ENCODE data around the gene PFKFB3. TPM values are rescaled to one million over a fixed set of nuclear protein-coding genes. Genes with fewer than 3 reads are reported as not detected.
"Not testable (repeated sequence)": the region's sequence is repeated elsewhere in the genome, so short reads cannot be mapped to it uniquely, and the experiment has no call there.

Gene PFKFB3
- polyA plus RNA-seq, 3 donors, result 25.3 to 63.3 (median 31.4) TPM

- DNase-seq (ENCODE audit: extremely low read depth in 1 of 11, low read depth in 9 of 11, low spot score in 4 of 11), result no peak
Observed at GRCh38 chr10:6174201-6174874, 28.4 kb upstream of the PFKFB3 start.

- no peak for DNase-seq (ENCODE audit: extremely low read depth in 1 of 11, low read depth in 9 of 11, low spot score in 4 of 11)
Observed at GRCh38 chr10:6175329-6176055, 27.2 kb upstream of the PFKFB3 start.

GRCh38 chr10:6176691-6177231 is 26.0 kb upstream of the PFKFB3 start:
- no peak for DNase-seq (ENCODE audit: extremely low read depth in 1 of 11, low read depth in 9 of 11, low spot score in 4 of 11)

- DNase-seq (ENCODE audit: extremely low read depth in 1 of 11, low read depth in 9 of 11, low spot score in 4 of 11), result no peak
Observed at GRCh38 chr10:6177880-6178281, 24.9 kb upstream of the PFKFB3 start.

GRCh38 chr10:6178581-6178980 is 24.2 kb upstream of the PFKFB3 start:
- no peak for DNase-seq (ENCODE audit: extremely low read depth in 1 of 11, low read depth in 9 of 11, low spot score in 4 of 11)

GRCh38 chr10:6179078-6179477 is 23.7 kb upstream of the PFKFB3 start:
- no peak for DNase-seq (ENCODE audit: extremely low read depth in 1 of 11, low read depth in 9 of 11, low spot score in 4 of 11)

GRCh38 chr10:6180480-6181110 is 22.1 kb upstream of the PFKFB3 start:
- no peak for DNase-seq (ENCODE audit: extremely low read depth in 1 of 11, low read depth in 9 of 11, low spot score in 4 of 11)

GRCh38 chr10:6181249-6181648 is 21.5 kb upstream of the PFKFB3 start:
- DNase-seq (ENCODE audit: extremely low read depth in 1 of 11, low read depth in 9 of 11, low spot score in 4 of 11), result no peak

GRCh38 chr10:6182454-6183098 is 20.2 kb upstream of the PFKFB3 start:
- DNase-seq (ENCODE audit: extremely low read depth in 1 of 11, low read depth in 9 of 11, low spot score in 4 of 11), result no peak

GRCh38 chr10:6185039-6185716 is 17.6 kb upstream of the PFKFB3 start:
- no peak for DNase-seq (ENCODE audit: extremely low read depth in 1 of 11, low read depth in 9 of 11, low spot score in 4 of 11)

GRCh38 chr10:6186894-6187256 is 15.9 kb upstream of the PFKFB3 start:
- no peak for DNase-seq (ENCODE audit: extremely low read depth in 1 of 11, low read depth in 9 of 11, low spot score in 4 of 11)

- no peak for DNase-seq (ENCODE audit: extremely low read depth in 1 of 11, low read depth in 9 of 11, low spot score in 4 of 11)
Observed at GRCh38 chr10:6187278-6187677, 15.5 kb upstream of the PFKFB3 start.

GRCh38 chr10:6190033-6190432 is 12.7 kb upstream of the PFKFB3 start:
- not testable (repeated sequence) for DNase-seq (ENCODE audit: extremely low read depth in 1 of 11, low read depth in 9 of 11, low spot score in 4 of 11)

- no peak for DNase-seq (ENCODE audit: extremely low read depth in 1 of 11, low read depth in 9 of 11, low spot score in 4 of 11)
Observed at GRCh38 chr10:6191147-6191546, 11.6 kb upstream of the PFKFB3 start.

- DNase-seq (ENCODE audit: extremely low read depth in 1 of 11, low read depth in 9 of 11, low spot score in 4 of 11), result no peak
Observed at GRCh38 chr10:6191569-6191968, 11.2 kb upstream of the PFKFB3 start.

- DNase-seq (ENCODE audit: extremely low read depth in 1 of 11, low read depth in 9 of 11, low spot score in 4 of 11), result not testable (repeated sequence)
Observed at GRCh38 chr10:6193342-6193741, 9.4 kb upstream of the PFKFB3 start.

- no peak for DNase-seq (ENCODE audit: extremely low read depth in 1 of 11, low read depth in 9 of 11, low spot score in 4 of 11)
Observed at GRCh38 chr10:6194311-6194710, 8.4 kb upstream of the PFKFB3 start.

- no peak for DNase-seq (ENCODE audit: extremely low read depth in 1 of 11, low read depth in 9 of 11, low spot score in 4 of 11)
Observed at GRCh38 chr10:6195376-6195775, 7.4 kb upstream of the PFKFB3 start.

GRCh38 chr10:6195846-6196245 is 6.9 kb upstream of the PFKFB3 start:
- DNase-seq (ENCODE audit: extremely low read depth in 1 of 11, low read depth in 9 of 11, low spot score in 4 of 11), result no peak

Measured in renal cortex interstitium (tissue), 11 donors.